HG03139 (cell line): ENCODE data around the gene LPAR4.
"Not testable (repeated sequence)": the region's sequence is repeated elsewhere in the genome, so short reads cannot be mapped to it uniquely, and the experiment has no call there.

Experiments
- ATAC-seq: cut with Tn5 transposase; IDR thresholded peaks from one replicate; pipeline ENCODE4 v1.9.1; 2021; ENCODE audit not compliant: unreplicated experiment

LPAR4 gene, protein sequence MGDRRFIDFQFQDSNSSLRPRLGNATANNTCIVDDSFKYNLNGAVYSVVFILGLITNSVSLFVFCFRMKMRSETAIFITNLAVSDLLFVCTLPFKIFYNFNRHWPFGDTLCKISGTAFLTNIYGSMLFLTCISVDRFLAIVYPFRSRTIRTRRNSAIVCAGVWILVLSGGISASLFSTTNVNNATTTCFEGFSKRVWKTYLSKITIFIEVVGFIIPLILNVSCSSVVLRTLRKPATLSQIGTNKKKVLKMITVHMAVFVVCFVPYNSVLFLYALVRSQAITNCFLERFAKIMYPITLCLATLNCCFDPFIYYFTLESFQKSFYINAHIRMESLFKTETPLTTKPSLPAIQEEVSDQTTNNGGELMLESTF

GRCh38 chrX:78747489-78747888, at the start of gene LPAR4:
LPAR4 (plus strand) TSS chrX:78747720; CDS start chrX:78754870, 7,150 bp downstream.
- no peak for ATAC-seq

- no peak for ATAC-seq
Measured at GRCh38 chrX:78706071-78706470, 41.4 kb upstream of the LPAR4 start.

DNA sequence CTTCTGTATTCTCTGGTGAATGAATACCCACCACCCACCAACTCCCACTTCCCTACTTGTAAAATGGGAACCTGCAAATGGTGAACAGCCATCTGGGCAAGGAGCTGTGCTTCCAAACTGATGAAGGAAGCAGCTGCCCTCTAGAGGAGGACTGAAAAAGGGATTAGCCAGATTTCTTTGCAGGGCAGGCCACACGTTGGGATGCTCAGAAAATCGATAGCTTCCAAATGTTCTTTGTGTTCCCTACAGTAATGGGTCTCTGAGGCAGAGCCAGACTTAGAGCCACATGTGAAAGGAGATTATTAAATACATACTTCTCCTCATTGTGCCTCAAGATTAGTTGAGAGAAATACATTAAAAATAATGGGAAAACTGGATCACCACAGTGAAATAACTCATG, 39.3 kb upstream of the LPAR4 start:
- no peak for ATAC-seq

- no peak for ATAC-seq
Measured at GRCh38 chrX:78708816-78709215, 38.7 kb upstream of the LPAR4 start.

DNA sequence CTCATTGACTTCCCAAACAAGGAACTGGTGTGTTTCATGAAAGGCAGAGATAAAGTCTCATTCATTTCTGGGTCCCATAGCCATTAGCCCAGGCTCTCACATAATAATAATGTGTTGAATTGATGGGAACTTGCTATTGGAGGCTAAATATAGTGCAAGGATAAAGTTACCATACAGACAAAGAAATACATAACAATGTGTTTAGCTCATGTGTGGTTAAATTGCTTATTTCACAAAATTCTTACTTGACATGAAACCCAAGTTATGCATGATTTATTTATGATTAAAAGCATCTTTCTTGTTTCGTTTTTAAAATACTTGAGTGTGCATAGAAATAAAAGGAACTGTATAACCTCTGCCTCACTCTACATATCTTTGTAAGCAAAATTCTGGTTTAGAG, 37.3 kb upstream of the LPAR4 start:
- no peak for ATAC-seq

DNA sequence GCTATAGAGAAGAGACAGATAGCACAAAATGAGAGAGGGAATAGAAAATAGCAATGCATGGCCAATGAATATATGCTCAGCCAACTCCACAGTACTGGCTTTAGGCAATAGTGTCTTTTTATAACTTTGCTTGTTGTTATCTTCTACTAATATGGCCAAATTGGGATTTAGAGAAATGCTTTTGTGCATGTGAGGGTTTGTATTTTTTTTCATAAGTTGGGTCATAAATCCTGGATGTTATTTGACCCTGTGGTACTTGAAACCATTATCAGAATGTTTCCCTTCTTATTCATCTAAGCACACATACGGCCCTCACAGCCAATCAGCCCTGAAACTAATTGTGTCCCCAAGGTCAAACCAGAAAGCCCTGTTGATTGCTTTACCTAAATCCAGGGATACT, 35.2 kb upstream of the LPAR4 start:
- no peak for ATAC-seq

DNA sequence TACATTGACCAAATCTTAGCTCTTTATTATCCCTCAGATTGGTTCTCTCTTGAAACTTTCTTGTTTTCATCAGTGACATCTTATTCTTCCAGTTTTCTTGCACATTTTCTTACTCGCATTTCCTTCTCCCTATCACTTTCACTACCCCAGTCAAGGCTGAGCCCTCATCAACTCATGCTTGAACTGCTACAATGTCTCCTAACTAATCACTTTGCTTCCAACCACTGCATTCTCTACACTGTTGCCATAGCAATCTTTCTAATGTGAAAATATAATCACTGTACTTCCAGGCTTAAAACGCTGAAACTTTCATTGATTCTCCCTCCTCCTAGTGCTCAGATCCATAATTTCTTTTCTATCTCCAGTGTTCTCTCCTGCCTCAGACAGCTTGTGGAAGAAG, 22.2 kb upstream of the LPAR4 start:
- ATAC-seq = no peak

DNA sequence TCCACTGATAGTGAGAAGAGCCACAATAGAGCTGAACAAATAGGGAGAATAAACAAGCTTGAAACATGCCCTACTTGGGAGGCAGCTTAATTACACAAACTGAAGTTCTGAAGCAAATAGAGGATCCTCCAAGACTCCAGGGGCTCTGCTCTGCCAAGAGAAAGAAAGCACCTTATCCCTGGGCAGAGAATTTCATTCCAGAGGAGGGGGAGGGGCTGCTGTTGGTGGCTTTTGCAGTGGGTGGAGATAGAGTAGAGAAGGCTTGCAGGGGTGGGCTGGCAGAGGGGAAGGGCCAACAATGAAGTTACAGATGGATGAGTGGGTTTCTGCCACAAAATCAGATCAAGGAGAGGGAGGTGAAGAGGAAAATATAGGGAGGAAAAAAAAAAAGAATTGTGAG, 1.0 kb upstream of the LPAR4 start:
- no peak for ATAC-seq

DNA sequence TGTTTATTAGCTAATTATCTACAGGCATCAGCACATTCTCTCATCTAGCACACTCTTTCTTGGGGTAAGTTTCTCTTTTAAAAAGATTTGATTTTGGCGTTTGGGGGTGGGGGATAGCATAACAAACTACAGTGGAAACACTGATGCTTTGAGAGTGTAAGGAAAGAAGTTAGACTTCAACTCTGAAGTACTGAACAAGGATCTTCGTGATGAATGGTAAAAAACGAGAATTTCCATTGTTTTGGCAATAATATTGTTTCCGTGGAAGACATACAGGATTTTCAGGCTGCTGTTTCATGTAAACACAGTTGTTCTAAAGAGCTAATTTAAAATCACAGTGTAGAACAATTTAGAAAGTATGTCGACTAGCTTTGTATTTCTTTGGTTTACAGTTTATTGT, 451 bp downstream of the LPAR4 start:
- no peak for ATAC-seq

GRCh38 chrX:78748846-78749245, 1.3 kb downstream of the LPAR4 start:
- no peak for ATAC-seq

- no peak for ATAC-seq
Measured at GRCh38 chrX:78753571-78753970, 6.1 kb downstream of the LPAR4 start.

DNA sequence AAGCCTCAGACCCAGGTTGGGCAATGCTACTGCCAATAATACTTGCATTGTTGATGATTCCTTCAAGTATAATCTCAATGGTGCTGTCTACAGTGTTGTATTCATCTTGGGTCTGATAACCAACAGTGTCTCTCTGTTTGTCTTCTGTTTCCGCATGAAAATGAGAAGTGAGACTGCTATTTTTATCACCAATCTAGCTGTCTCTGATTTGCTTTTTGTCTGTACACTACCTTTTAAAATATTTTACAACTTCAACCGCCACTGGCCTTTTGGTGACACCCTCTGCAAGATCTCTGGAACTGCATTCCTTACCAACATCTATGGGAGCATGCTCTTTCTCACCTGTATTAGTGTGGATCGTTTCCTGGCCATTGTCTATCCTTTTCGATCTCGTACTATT, 7.4 kb downstream of the LPAR4 start:
- ATAC-seq = peak; percentile 87

- no peak for ATAC-seq
Measured at GRCh38 chrX:78759081-78759480, 11.6 kb downstream of the LPAR4 start.

DNA sequence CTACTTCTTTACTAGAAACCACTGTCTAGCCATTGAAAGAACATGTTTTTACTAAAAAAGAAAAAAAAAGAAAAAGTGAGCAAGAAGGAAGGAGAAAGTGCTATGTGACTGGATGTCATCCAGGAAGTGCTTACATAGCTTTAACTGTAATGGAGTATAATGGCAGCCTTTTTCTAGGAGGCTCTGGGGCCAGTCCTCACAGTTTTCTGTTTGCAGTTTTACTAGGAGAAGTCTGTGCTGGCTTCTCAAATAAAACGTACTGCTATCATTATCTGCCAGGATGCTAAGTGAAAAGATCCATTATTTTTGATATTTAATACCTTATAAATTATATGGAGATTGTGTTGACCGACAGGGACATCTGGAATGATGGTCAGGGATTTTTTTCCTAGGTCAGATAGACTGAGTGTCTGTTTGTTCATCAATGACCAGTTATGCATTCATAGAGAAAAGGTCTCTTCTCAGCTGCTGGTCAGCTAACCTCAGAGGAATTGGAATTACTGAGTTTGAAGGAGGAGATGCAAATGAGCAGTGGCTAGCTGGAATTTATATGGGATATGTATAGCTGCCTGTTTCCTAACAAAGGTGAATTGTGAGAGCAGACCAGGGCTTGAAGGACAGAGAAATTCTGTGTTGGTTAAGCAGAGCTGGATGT, 21.7 kb downstream of the LPAR4 start:
- ATAC-seq = no peak

GRCh38 chrX:78769946-78770345, 22.4 kb downstream of the LPAR4 start:
- no peak for ATAC-seq

DNA sequence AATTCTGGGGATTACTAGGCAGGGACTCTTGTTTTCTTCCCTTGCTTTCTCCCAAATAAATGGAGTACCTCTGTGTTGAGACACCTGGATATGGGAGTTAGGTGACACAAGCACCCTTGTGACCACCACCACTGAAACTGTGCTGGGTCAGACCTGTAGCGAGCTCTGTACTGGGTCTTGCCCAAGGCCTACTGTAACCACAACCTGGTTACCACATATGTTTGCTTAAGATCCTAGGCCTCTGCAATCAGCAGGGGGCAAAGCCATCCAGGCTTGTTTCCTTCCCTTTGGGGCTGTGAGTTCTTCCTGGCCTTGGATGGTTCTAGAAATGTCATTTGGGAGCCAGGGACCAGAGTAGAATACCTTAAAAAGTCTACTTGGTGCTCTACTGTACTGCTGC, 49.4 kb downstream of the LPAR4 start:
- ATAC-seq = no peak

- ATAC-seq = no peak
Measured at GRCh38 chrX:78800114-78800513, 52.6 kb downstream of the LPAR4 start.

DNA sequence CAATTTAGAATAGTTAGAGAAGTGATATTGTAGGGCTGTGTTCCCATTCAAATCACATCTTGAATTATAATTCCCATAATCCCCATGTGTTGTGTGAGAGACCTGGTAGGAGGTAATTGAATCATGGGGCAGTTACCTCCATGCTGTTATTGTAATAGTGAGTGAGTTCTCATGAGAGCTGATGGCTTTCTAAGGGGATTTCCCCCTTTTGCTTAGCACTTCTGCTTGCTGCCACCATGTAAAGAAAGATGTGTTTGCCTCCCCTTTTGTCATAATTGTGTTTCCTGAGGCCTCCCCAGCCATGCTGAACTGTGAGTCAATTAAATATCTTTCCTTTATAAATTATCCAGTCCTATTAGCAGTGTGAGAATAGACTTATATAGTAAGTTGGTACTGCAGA, 53.2 kb downstream of the LPAR4 start:
- ATAC-seq = no peak

- ATAC-seq = no peak
Measured at GRCh38 chrX:78801522-78801921, 54.0 kb downstream of the LPAR4 start.

DNA sequence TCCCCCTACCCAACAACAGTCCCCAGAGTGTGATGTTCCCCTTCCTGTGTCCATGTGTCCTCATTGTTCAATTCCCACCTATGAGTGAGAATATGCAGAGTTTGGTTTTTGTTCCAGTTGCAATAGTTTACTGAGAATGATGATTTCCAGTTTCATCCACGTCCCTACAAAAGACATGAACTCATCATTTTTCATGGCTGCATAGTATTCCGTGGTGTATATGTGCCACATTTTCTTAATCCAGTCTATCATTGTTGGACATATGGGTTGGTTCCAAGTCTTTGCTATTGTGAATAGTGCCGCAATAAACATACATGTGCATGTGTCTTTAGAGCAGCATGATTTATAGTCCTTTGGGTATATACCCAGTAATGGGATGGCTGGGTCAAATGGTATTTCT, 55.0 kb downstream of the LPAR4 start:
- ATAC-seq = not testable (repeated sequence)
